Measurements from ENCODE around the gene CNGA1.
"Not testable (repeated sequence)": the region's sequence is repeated elsewhere in the genome, so short reads cannot be mapped to it uniquely, and the experiment has no call there.

DNA sequence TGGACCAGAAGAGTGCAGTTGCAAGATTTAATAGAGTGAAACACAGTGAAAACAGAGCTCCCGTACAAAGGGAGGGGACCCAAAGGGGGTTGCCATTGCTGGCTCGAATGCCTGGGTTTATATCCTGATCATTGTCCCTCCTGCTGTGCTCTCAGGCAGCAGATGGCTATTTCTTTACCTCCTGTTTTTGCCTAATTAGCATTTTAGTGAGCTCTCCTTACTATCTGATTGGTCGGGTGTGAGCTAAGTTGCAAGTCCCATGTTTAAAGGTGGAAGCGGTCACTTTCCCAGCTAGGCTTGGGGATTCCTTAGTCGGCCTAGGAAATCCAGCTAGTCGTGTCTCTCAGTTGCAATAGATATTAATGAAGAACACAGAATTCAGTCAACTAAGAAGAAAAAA lies 5.6 kb downstream of the CNGA1 start:
- TF ChIP-seq CTCF, POLR2A (IDR thresholded peaks at IDR 0.05): not testable (repeated sequence)

Data from uterus (tissue), 2 donors.